Femur (tissue), 1 donor: Measurements from ENCODE around the gene SETD1B.

Experiments
- DNase-seq: peaks from one replicate; pipeline ENCODE4 v3.0.0-alpha.2; 2017

The SETD1B gene

GRCh38 chr12:121809712-121810116, 5.9 kb downstream of the SETD1B start:
- DNase-seq, result peak; percentile 20

- peak; percentile 17 for DNase-seq
Measured at GRCh38 chr12:121810234-121810817, 6.5 kb downstream of the SETD1B start.

GRCh38 chr12:121810833-121811433, 7.1 kb downstream of the SETD1B start:
- no peak for DNase-seq

- peak; percentile 85 for DNase-seq
Measured at GRCh38 chr12:121811434-121812319, 7.9 kb downstream of the SETD1B start.

- peak; percentile 80 for DNase-seq
Measured at GRCh38 chr12:121812320-121812871, 8.6 kb downstream of the SETD1B start.

GRCh38 chr12:121812921-121813896, 9.4 kb downstream of the SETD1B start:
- DNase-seq, result no peak

- DNase-seq, result no peak
Measured at GRCh38 chr12:121813951-121814350, 10.1 kb downstream of the SETD1B start.

GRCh38 chr12:121814429-121815119, 10.8 kb downstream of the SETD1B start:
- DNase-seq, result no peak

GRCh38 chr12:121815263-121815662, 11.5 kb downstream of the SETD1B start:
- no peak for DNase-seq

- no peak for DNase-seq
Measured at GRCh38 chr12:121816925-121817647, 13.3 kb downstream of the SETD1B start.

- DNase-seq, result no peak
Measured at GRCh38 chr12:121817648-121818043, 13.8 kb downstream of the SETD1B start.

- DNase-seq, result no peak
Measured at GRCh38 chr12:121819212-121819949, 15.6 kb downstream of the SETD1B start.

- no peak for DNase-seq
Measured at GRCh38 chr12:121820056-121820455, 16.2 kb downstream of the SETD1B start.

GRCh38 chr12:121822393-121823100, 18.7 kb downstream of the SETD1B start:
- DNase-seq, result no peak

GRCh38 chr12:121823101-121823726, 19.4 kb downstream of the SETD1B start:
- no peak for DNase-seq

GRCh38 chr12:121823727-121824115, 19.9 kb downstream of the SETD1B start:
- no peak for DNase-seq

GRCh38 chr12:121825041-121825523, 21.3 kb downstream of the SETD1B start:
- DNase-seq, result no peak

GRCh38 chr12:121826318-121827150, 22.7 kb downstream of the SETD1B start:
- DNase-seq, result no peak
